IPS-18a (cell line): ENCODE measurements around the gene CNTN4.

Experiments used
- H3K27ac ChIP-seq: one replicate; pipeline ENCODE4 v1.5.1; 2013; ENCODE audit warnings: low read length
- H3K27me3 ChIP-seq: one replicate; pipeline ENCODE4 v1.6.1; 2013; ENCODE audit warnings: mild to moderate bottlenecking, low read length; ENCODE audit not compliant: control insufficient read depth, insufficient read depth
- H3K36me3 ChIP-seq: one replicate; pipeline ENCODE4 v1.6.1; 2013; ENCODE audit warnings: low read depth, low read length; ENCODE audit not compliant: control insufficient read depth
- H3K4me1 ChIP-seq: one replicate; pipeline ENCODE4 v1.6.1; 2013; ENCODE audit warnings: low read depth, low read length; ENCODE audit not compliant: control insufficient read depth
- H3K4me3 ChIP-seq: one replicate; pipeline ENCODE4 v1.5.1; 2013; ENCODE audit warnings: low read length
- H3K9ac ChIP-seq: one replicate; pipeline ENCODE4 v1.6.1; 2013; ENCODE audit warnings: mild to moderate bottlenecking, low read length, moderate library complexity
- H3K9me3 ChIP-seq: one replicate; pipeline ENCODE4 v1.6.1; 2013; ENCODE audit warnings: low read depth, low read length; ENCODE audit not compliant: control insufficient read depth

CNTN4 gene

DNA sequence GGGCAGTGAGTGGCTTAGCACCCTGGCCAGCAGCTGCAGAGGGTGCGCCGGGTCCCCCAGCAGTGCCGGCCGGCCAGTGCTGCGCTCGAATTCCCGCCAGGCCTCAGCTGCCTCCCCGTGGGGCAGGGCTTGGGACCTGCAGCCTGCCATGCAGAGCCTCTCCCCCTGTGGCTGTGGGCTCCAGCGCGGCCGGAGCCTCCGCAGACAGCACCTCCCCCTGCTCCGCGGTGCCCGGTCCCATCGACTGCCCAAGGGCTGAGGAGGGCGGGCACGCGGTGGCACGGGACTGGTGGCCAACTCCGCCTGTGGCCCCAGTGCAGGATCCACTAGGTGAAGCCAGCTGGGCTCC lies 386.3 kb downstream of the CNTN4 start:
- no peaks in the 10 kb centered on the region for H3K27me3 ChIP-seq
- no peaks in the 10 kb centered on the region for H3K36me3 ChIP-seq
- H3K27ac ChIP-seq = no peak overlapping the region
- H3K9me3 ChIP-seq = peaks cover 4% of the 10 kb centered on the region
- H3K4me3 ChIP-seq = no peak overlapping the region
- no peaks in the 10 kb centered on the region for H3K4me1 ChIP-seq
- no peak overlapping the region for H3K9ac ChIP-seq

- Histone ChIP-seq H3K36me3 (no peaks in the 10 kb centered on the region), H3K9me3 (no peaks in the 10 kb centered on the region), H3K4me1 (peaks cover 19% of the 10 kb centered on the region), H3K27ac (no peak overlapping the region), H3K27me3 (no peaks in the 10 kb centered on the region), H3K9ac (no peak overlapping the region), H3K4me3 (no peak overlapping the region)
Observed at GRCh38 chr3:2495746-2496145, 397.1 kb downstream of the CNTN4 start.

- no peaks in the 10 kb centered on the region for H3K36me3 ChIP-seq
- H3K27me3 ChIP-seq = peaks cover 11% of the 10 kb centered on the region
Observed at GRCh38 chr3:2504912-2505311, 406.2 kb downstream of the CNTN4 start.

DNA sequence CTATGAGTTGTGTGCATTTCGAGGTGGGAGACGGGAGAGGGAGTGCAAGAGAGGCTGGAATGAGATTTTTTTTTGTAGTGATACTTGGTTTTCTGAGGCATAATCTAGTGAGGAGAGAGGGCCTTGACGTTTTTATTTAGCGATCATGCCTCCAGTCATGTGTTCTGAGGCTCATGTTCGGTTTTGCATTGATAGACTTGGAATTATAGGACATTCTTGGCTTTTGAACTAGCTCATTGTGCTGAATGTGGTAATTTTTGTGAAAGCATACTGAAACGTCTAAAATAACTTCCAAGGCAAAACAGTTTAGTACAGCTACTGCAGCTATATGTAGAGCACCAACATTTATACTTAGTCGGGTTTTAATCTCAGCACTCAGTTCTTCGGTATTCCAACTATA lies 408.1 kb downstream of the CNTN4 start:
- H3K9ac ChIP-seq = no peak overlapping the region
- no peaks in the 10 kb centered on the region for H3K9me3 ChIP-seq
- peaks cover 3% of the 10 kb centered on the region for H3K4me1 ChIP-seq
- H3K36me3 ChIP-seq = no peaks in the 10 kb centered on the region
- H3K4me3 ChIP-seq = no peak overlapping the region
- no peak overlapping the region for H3K27ac ChIP-seq
- H3K27me3 ChIP-seq = peaks cover 30% of the 10 kb centered on the region

More at GRCh38 chr3:2504912-2505311, 406.2 kb downstream of the CNTN4 start:
- Histone ChIP-seq H3K4me1 (no peaks in the 10 kb centered on the region), H3K27ac (no peak overlapping the region), H3K4me3 (no peak overlapping the region), H3K9ac (no peak overlapping the region), H3K9me3 (no peaks in the 10 kb centered on the region)

- H3K36me3 ChIP-seq = no peaks in the 10 kb centered on the region
- H3K9me3 ChIP-seq = no peaks in the 10 kb centered on the region
- no peak overlapping the region for H3K9ac ChIP-seq
- no peak overlapping the region for H3K27ac ChIP-seq
- peak overlapping the region; percentile 7 for H3K4me3 ChIP-seq
- H3K27me3 ChIP-seq = peaks cover 53% of the 10 kb centered on the region
- peaks cover 3% of the 10 kb centered on the region for H3K4me1 ChIP-seq
Observed at GRCh38 chr3:2510591-2511145, 412.0 kb downstream of the CNTN4 start.

GRCh38 chr3:2511356-2511755 lies 412.7 kb downstream of the CNTN4 start:
- Histone ChIP-seq H3K27me3 (peaks cover 53% of the 10 kb centered on the region), H3K9me3 (no peaks in the 10 kb centered on the region), H3K4me1 (peaks cover 3% of the 10 kb centered on the region), H3K27ac (no peak overlapping the region), H3K9ac (no peak overlapping the region), H3K36me3 (no peaks in the 10 kb centered on the region), H3K4me3 (peak overlapping the region; percentile 7)

DNA sequence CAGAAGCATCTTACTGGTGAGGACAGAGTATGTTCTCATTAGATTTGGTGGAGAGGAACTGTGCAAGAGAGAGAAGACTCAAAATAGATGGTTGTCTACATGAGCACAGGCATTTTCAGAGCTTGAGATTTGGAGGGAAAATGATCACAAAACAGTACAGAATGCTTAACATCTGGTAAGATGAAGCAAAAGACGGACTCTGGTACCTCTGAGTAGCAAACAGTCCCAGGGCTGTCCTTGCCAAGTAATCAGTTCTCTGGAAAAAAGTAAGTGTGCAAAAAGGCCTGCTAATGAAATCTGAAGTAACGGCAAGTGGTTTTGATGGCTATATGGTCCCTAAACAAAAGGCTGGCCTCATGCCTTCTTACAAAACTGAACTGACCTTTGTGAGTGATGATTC lies 414.2 kb downstream of the CNTN4 start:
- peaks cover 53% of the 10 kb centered on the region for H3K27me3 ChIP-seq
- no peak overlapping the region for H3K4me3 ChIP-seq
- no peak overlapping the region for H3K9ac ChIP-seq
- peaks cover 3% of the 10 kb centered on the region for H3K4me1 ChIP-seq
- H3K27ac ChIP-seq = no peak overlapping the region
- H3K36me3 ChIP-seq = no peaks in the 10 kb centered on the region
- no peaks in the 10 kb centered on the region for H3K9me3 ChIP-seq

DNA sequence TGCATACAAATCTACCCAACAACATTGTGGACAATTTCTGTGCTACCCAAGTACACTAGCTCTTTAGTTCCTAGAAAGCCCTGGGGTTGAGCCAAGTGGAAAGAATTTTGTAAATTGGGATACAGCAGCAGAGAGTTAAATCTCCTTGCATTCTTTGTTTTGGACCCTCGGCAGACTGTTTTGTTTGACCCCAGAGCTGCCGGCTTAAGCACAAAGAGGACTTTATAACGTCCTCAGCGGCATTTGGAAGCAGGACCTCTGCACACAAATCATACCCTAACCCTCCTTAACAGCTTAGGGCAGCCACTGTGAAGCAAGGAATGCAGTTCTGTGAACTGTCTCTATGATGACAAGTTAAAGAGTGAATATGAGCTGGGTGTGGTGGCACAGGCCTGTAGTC lies 415.3 kb downstream of the CNTN4 start:
- Histone ChIP-seq H3K36me3 (no peaks in the 10 kb centered on the region), H3K27ac (no peak overlapping the region), H3K4me3 (no peak overlapping the region), H3K27me3 (peaks cover 51% of the 10 kb centered on the region), H3K4me1 (peaks cover 3% of the 10 kb centered on the region), H3K9me3 (no peaks in the 10 kb centered on the region), H3K9ac (no peak overlapping the region)

DNA sequence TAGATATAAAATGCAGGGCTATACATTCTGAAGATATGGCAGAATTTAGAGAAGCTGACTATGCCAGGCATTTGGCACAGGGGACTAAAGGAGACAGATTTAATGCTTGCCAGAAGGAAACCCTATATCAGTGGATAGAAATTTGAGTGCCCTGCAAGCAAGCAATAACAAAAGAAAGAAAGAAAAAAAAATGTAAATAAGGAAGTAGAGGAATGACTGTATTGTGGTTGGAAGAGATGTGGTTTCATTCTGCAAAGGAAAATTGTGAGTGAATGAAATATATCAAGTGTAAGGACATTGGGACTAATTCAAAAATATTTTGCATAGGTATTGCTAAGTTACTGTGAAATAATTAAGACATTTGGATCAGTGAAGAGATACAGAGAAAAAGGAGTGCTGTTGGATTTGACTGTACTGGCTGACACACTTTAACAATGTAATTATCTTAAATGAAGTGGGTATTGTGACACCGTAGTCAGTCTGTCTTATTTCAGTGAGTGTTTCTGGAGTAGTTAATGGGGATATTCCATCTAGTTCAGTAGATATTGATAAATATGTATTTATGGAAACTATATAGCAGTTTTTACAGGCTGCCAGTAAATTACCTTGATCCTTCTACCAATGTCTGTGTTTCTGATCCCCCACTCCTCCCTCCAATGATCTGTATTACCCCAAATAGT lies 418.2 kb downstream of the CNTN4 start:
- Histone ChIP-seq H3K4me1 (no peaks in the 10 kb centered on the region), H3K27me3 (peaks cover 22% of the 10 kb centered on the region), H3K9me3 (no peaks in the 10 kb centered on the region), H3K36me3 (no peaks in the 10 kb centered on the region), H3K9ac (no peak overlapping the region), H3K4me3 (no peak overlapping the region), H3K27ac (no peak overlapping the region)

DNA sequence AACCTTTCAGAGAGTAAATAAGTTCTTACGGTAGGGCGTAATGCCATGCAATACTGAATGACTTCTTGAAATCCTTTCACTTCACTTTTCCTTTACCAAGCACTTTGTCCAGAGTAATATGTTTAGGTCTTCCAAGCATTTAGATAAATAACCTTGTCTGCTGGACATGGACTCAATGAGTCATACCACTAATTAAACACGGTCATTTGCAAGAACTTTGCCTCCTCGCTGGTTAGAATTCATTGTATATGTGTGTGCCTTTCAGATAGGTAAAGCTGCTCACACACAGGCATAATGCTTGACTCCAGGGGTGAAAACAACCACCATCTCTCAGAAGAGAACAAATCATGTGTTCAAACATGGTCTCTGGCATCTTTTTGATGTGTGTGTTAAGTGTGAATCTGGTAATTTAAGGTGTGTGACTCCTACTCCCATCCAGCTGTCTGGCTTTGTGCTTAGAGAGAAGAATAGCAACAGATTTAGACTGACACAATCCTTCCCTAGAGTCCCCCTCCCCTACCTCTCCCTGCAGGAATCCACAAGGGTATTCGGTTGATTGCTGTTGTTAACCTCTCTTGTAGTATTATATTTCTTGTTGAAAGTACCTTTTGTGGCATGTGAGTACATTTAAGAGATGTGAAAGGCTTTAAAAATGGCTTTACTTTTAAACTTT lies 419.0 kb downstream of the CNTN4 start:
- H3K4me3 ChIP-seq = no peak overlapping the region
- H3K9ac ChIP-seq = no peak overlapping the region
- peaks cover 14% of the 10 kb centered on the region for H3K27me3 ChIP-seq
- no peaks in the 10 kb centered on the region for H3K36me3 ChIP-seq
- H3K27ac ChIP-seq = no peak overlapping the region
- H3K9me3 ChIP-seq = no peaks in the 10 kb centered on the region
- no peaks in the 10 kb centered on the region for H3K4me1 ChIP-seq

- H3K4me1 ChIP-seq = no peaks in the 10 kb centered on the region
- H3K27me3 ChIP-seq = no peaks in the 10 kb centered on the region
- H3K9ac ChIP-seq = no peak overlapping the region
- no peak overlapping the region for H3K27ac ChIP-seq
- H3K36me3 ChIP-seq = no peaks in the 10 kb centered on the region
- H3K9me3 ChIP-seq = no peaks in the 10 kb centered on the region
- no peak overlapping the region for H3K4me3 ChIP-seq
Observed at GRCh38 chr3:2523281-2523836, 424.7 kb downstream of the CNTN4 start.
